ENCODE data around the gene BMI1.
"Not testable (repeated sequence)": the region's sequence is repeated elsewhere in the genome, so short reads cannot be mapped to it uniquely, and the experiment has no call there.

Gene BMI1

GRCh38 chr10:22340329-22341189, 19.7 kb downstream of the BMI1 start:
- peak; percentile 35 for DNase-seq

GRCh38 chr10:22341190-22341925, 20.5 kb downstream of the BMI1 start:
- DNase-seq: no peak

- no peak for DNase-seq
Measured at GRCh38 chr10:22341926-22342196, 21.0 kb downstream of the BMI1 start.

GRCh38 chr10:22342421-22342820, 21.5 kb downstream of the BMI1 start:
- no peak for DNase-seq

GRCh38 chr10:22343731-22344130, 22.8 kb downstream of the BMI1 start:
- no peak for DNase-seq

- no peak for DNase-seq
Measured at GRCh38 chr10:22344249-22344648, 23.4 kb downstream of the BMI1 start.

GRCh38 chr10:22344781-22345300, 23.9 kb downstream of the BMI1 start:
- no peak for DNase-seq

GRCh38 chr10:22345301-22346095, 24.6 kb downstream of the BMI1 start, which contains the start of gene SPAG6:
Gene SPAG6, plus strand, starts transcription at chr10:22345496. Its CDS starts 116 bp downstream, at chr10:22345612.
- DNase-seq: no peak

GRCh38 chr10:22346096-22346661, 25.3 kb downstream of the BMI1 start:
- no peak for DNase-seq

- DNase-seq: no peak
Measured at GRCh38 chr10:22349755-22350154, 28.9 kb downstream of the BMI1 start.

- DNase-seq: no peak
Measured at GRCh38 chr10:22351131-22351703, 30.3 kb downstream of the BMI1 start.

- no peak for DNase-seq
Measured at GRCh38 chr10:22356324-22356873, 35.5 kb downstream of the BMI1 start.

- not testable (repeated sequence) for DNase-seq
Measured at GRCh38 chr10:22357770-22358169, 36.9 kb downstream of the BMI1 start.

- no peak for DNase-seq
Measured at GRCh38 chr10:22363305-22363704, 42.4 kb downstream of the BMI1 start.

GRCh38 chr10:22364407-22365140, 43.7 kb downstream of the BMI1 start:
- no peak for DNase-seq

GRCh38 chr10:22365233-22365632, 44.3 kb downstream of the BMI1 start:
- DNase-seq: no peak

GRCh38 chr10:22365644-22366434, 44.9 kb downstream of the BMI1 start:
- no peak for DNase-seq

- no peak for DNase-seq
Measured at GRCh38 chr10:22366435-22366703, 45.5 kb downstream of the BMI1 start.

GRCh38 chr10:22366771-22367170, 45.9 kb downstream of the BMI1 start:
- no peak for DNase-seq

GRCh38 chr10:22367471-22367870, 46.6 kb downstream of the BMI1 start:
- DNase-seq: no peak

- no peak for DNase-seq
Measured at GRCh38 chr10:22368402-22368801, 47.5 kb downstream of the BMI1 start.
